ENCODE data around the gene TRAK1. TPM values are rescaled to one million over a fixed set of nuclear protein-coding genes. Genes with fewer than 3 reads are reported as not detected.
A peak's percentile ranks its signal among the peaks of the same experiment; 100 is the strongest.

Gene TRAK1
- total and polyA plus RNA-seq, 4 donors, result 18.2 to 65.4 (median 32.5) TPM

GRCh38 chr3:42263354-42264346 is 172.5 kb downstream of the TRAK1 start:
- TF ChIP-seq CTCF (IDR thresholded peaks at IDR 0.05; ENCODE audit: control extremely low read depth, extremely low read depth), result no peak
- DNase-seq (no peak), ATAC-seq (ENCODE audit: insufficient read depth, low FRiP score) (no peak)
- Histone ChIP-seq H3K9me3 (ENCODE audit: control insufficient read depth in 4 of 4, insufficient read depth in 3 of 4, low read length in 3 of 4) (peaks cover 0 to 9% (median 0%) of the 10 kb centered on the region in 4 donors), H3K4me3 (no peak overlapping the region), H3K9ac (ENCODE audit: insufficient read depth in 1 of 2, low read length in 2 of 2) (no peak overlapping the region), H3K27me3 (ENCODE audit: control insufficient read depth in 3 of 3, insufficient read depth in 3 of 3, low read length in 2 of 3) (peaks cover 6 to 80% (median 58%) of the 10 kb centered on the region in 3 donors), H3K4me1 (ENCODE audit: control insufficient read depth in 5 of 5, insufficient read depth in 5 of 5, low read length in 5 of 5) (peaks cover 0 to 11% (median 0%) of the 10 kb centered on the region in 5 donors), H3K36me3 (ENCODE audit: control insufficient read depth in 4 of 4, insufficient read depth in 4 of 4, low read length in 4 of 4) (no peaks in the 10 kb centered on the region), H3K27ac (ENCODE audit: low read depth in 1 of 2, low read length in 1 of 2) (no peak overlapping the region)
- WGBS, 2 donors, result 11 to 12% methylated on average over 53 to 56 of the region's 56 CpGs

- Histone ChIP-seq H3K27me3 (ENCODE audit: control insufficient read depth in 3 of 3, insufficient read depth in 3 of 3, low read length in 2 of 3) (peaks cover 6 to 86% (median 58%) of the 10 kb centered on the region in 3 donors), H3K4me3 (no peak overlapping the region), H3K9ac (ENCODE audit: insufficient read depth in 1 of 2, low read length in 2 of 2) (no peak overlapping the region), H3K4me1 (ENCODE audit: control insufficient read depth in 5 of 5, insufficient read depth in 5 of 5, low read length in 5 of 5) (peaks cover 0 to 11% (median 0%) of the 10 kb centered on the region in 5 donors), H3K9me3 (ENCODE audit: control insufficient read depth in 4 of 4, insufficient read depth in 3 of 4, low read length in 3 of 4) (peaks cover 0 to 9% (median 0%) of the 10 kb centered on the region in 4 donors), H3K27ac (ENCODE audit: low read depth in 1 of 2, low read length in 1 of 2) (no peak overlapping the region), H3K36me3 (ENCODE audit: control insufficient read depth in 4 of 4, insufficient read depth in 4 of 4, low read length in 4 of 4) (no peaks in the 10 kb centered on the region)
- peak; percentile 25 to 60 (median 47) for DNase-seq
- 11 to 12% methylated on average over 36 to 37 of the region's 37 CpGs for WGBS, 2 donors
- no peak for ATAC-seq (ENCODE audit: insufficient read depth, low FRiP score)
- TF ChIP-seq CTCF (IDR thresholded peaks at IDR 0.05; ENCODE audit: control extremely low read depth, extremely low read depth), result no peak
Measured at GRCh38 chr3:42264399-42265058, 173.4 kb downstream of the TRAK1 start.

GRCh38 chr3:42265059-42265991 is 174.2 kb downstream of the TRAK1 start:
- Histone ChIP-seq H3K9me3 (ENCODE audit: control insufficient read depth in 4 of 4, insufficient read depth in 3 of 4, low read length in 3 of 4) (peaks cover 0 to 8% (median 0%) of the 10 kb centered on the region in 4 donors), H3K27ac (ENCODE audit: low read depth in 1 of 2, low read length in 1 of 2) (no peak overlapping the region), H3K36me3 (ENCODE audit: control insufficient read depth in 4 of 4, insufficient read depth in 4 of 4, low read length in 4 of 4) (no peaks in the 10 kb centered on the region), H3K9ac (ENCODE audit: insufficient read depth in 1 of 2, low read length in 2 of 2) (no peak overlapping the region), H3K27me3 (ENCODE audit: control insufficient read depth in 3 of 3, insufficient read depth in 3 of 3, low read length in 2 of 3) (peaks cover 6 to 83% (median 58%) of the 10 kb centered on the region in 3 donors), H3K4me1 (ENCODE audit: control insufficient read depth in 5 of 5, insufficient read depth in 5 of 5, low read length in 5 of 5) (peaks cover 0 to 11% (median 0%) of the 10 kb centered on the region in 5 donors), H3K4me3 (no peak overlapping the region)
- WGBS, 2 donors, result 16 to 17% methylated on average over 60 of the region's 60 CpGs
- TF ChIP-seq CTCF (IDR thresholded peaks at IDR 0.05; ENCODE audit: control extremely low read depth, extremely low read depth), result no peak
- no peak for ATAC-seq (ENCODE audit: insufficient read depth, low FRiP score)
- peak; percentile 11 to 31 (median 27) for DNase-seq

All from lung (tissue), 12 donors.